K562 (cell line): Measurements from ENCODE around the gene MEGF11. TPM values are rescaled to one million over a fixed set of nuclear protein-coding genes. Genes with fewer than 3 reads are reported as not detected.
A peak's percentile ranks its signal among the peaks of the same experiment; 100 is the strongest.

Source experiments
- ATAC-seq: fragments of 200-7000 bp; cut with Tn5 transposase; 3 replicates; pipeline ENCODE4 v1.9.1; 2020; ENCODE audit warnings: moderate library complexity
- BruUV-seq: library from RNA; stranded (reverse); fragments of 400-500 nt; replicated peaks from 2 replicates; lab custom pipeline; 2021; lab: Mats Ljungman, UMichigan
- CTCF ChIA-PET: fragments of 300-600 bp; formaldehyde crosslinking; extraction: SDS; loops from one replicate; lab custom pipeline; 2021; ENCODE audit warnings: low intra/inter-chr PET ratio; lab: Yijun Ruan, JAX
- POLR2A ChIA-PET: fragments of 300-600, 350-650 bp; sonication (Branson Sonifier 250); formaldehyde crosslinking; extraction: SDS; loops from one replicate; lab custom pipeline; 2021; ENCODE audit warnings: antibody characterized with exemption, inconsistent platforms; lab: Yijun Ruan, JAX
- DNase-seq, 4 experiments: peaks; one replicate each; pipeline versions ENCODE4 v3.0.0 to v3.0.0-alpha.2; 2011 to 2018; ENCODE audit warnings: low spot score in 3 of 4, mixed read lengths in 3 of 4; ENCODE audit errors: extremely low read depth in 1 of 4
- FAIRE-seq: peaks from 2 replicates; lab custom pipeline; 2011; peaks lifted over from hg19 to GRCh38; lab: Jason Lieb, UNC
- H2AFZ ChIP-seq: 2 replicates; pipeline ENCODE4 v1.6.0; 2011; ENCODE audit warnings: low read depth, low read length, control low read depth, inconsistent platforms
- H3K27ac ChIP-seq: fragments of 200-600 bp; 3 replicates; pipeline ENCODE4 v1.8.0; 2011; ENCODE audit warnings: low read depth, mild to moderate bottlenecking, control low read depth, inconsistent platforms, low read length, moderate library complexity, mixed read lengths; ENCODE audit errors: extremely low read depth
- H3K27me3 ChIP-seq, 2 experiments: fragments of 300-600 bp in 1 of 2; 2 replicates in 1 of 2; 3 replicates in 1 of 2; pipeline versions ENCODE4 v1.6.0 to v1.8.0; 2011; ENCODE audit warnings: inconsistent platforms in 2 of 2, low read length in 2 of 2, mild to moderate bottlenecking in 1 of 2, mixed read lengths in 1 of 2, moderate library complexity in 1 of 2; ENCODE audit not compliant: control insufficient read depth in 2 of 2, insufficient read depth in 2 of 2
- H3K36me3 ChIP-seq: fragments of 300-600 bp; 3 replicates; pipeline ENCODE4 v1.8.0; 2011; ENCODE audit warnings: mild to moderate bottlenecking, low read length, inconsistent platforms; ENCODE audit not compliant: control insufficient read depth, insufficient read depth
- H3K4me1 ChIP-seq, 2 experiments: fragments of 200-600 bp in 1 of 2; replicated peaks in 1 of 2; 2 replicates in 1 of 2; 3 replicates in 1 of 2; pipeline versions ENCODE4 v1.5.1 to v1.8.0; 2011; ENCODE audit warnings: inconsistent platforms in 2 of 2, low read length in 2 of 2, mild to moderate bottlenecking in 1 of 2, mixed read lengths in 1 of 2, moderate library complexity in 1 of 2; ENCODE audit not compliant: control insufficient read depth in 2 of 2, insufficient read depth in 2 of 2
- H3K4me2 ChIP-seq: 2 replicates; pipeline ENCODE4 v1.6.1; 2011; ENCODE audit warnings: low read length, control low read depth, inconsistent platforms, mixed read lengths; ENCODE audit not compliant: insufficient read depth
- H3K4me3 ChIP-seq: fragments of 200-600 bp; sonication (generic), shearing (Covaris generic); 2 replicates; pipeline ENCODE4 v1.5.1; 2016; ENCODE audit warnings: control low read depth, inconsistent platforms
- H3K79me2 ChIP-seq: fragments of 200-600 bp; 3 replicates; pipeline ENCODE4 v1.8.0; 2011; ENCODE audit warnings: low read length, inconsistent platforms; ENCODE audit not compliant: control insufficient read depth, insufficient read depth
- H3K9ac ChIP-seq, 2 experiments: 2 replicates each; pipeline versions ENCODE4 v1.6.0 to v1.6.1; 2011; ENCODE audit warnings: low read depth in 2 of 2, low read length in 2 of 2, control low read depth in 1 of 2, inconsistent platforms in 1 of 2, mild to moderate bottlenecking in 1 of 2, mixed read lengths in 1 of 2; ENCODE audit not compliant: insufficient read depth in 1 of 2
- H3K9me1 ChIP-seq: one replicate; pipeline ENCODE4 v1.6.0; 2011; ENCODE audit warnings: inconsistent platforms, mild to moderate bottlenecking, low read length, moderate library complexity; ENCODE audit not compliant: control insufficient read depth, insufficient read depth
- H3K9me3 ChIP-seq: replicated peaks from 2 replicates; pipeline ENCODE4 v1.5.1; 2011; ENCODE audit warnings: low read depth, low read length, inconsistent platforms; ENCODE audit not compliant: control insufficient read depth, insufficient read depth
- H4K20me1 ChIP-seq: replicated peaks from 2 replicates; pipeline ENCODE4 v1.6.1; 2011; ENCODE audit warnings: low read length, inconsistent platforms, mixed read lengths; ENCODE audit not compliant: control insufficient read depth, insufficient read depth
- BRF1 ChIP-seq: IDR thresholded peaks from 3 replicates; pipeline ENCODE4 v1.6.1; 2011; ENCODE audit warnings: borderline replicate concordance, mild to moderate bottlenecking; ENCODE audit not compliant: insufficient read length; ENCODE audit errors: extremely low read depth
- FIP1L1 ChIP-seq: fragments of 200-400 bp; formaldehyde crosslinking; IDR thresholded peaks from 2 replicates; pipeline ENCODE4 v1.6.1; 2018; ENCODE audit warnings: mild to moderate bottlenecking, low read depth, low read length; ENCODE audit not compliant: poor library complexity, severe bottlenecking
- FOS ChIP-seq: IDR thresholded peaks from 3 replicates; pipeline ENCODE4 v1.6.1; 2011; ENCODE audit not compliant: insufficient read length; ENCODE audit errors: extremely low read depth
- KDM2B ChIP-seq: fragments of 250-450 bp; sonication (Bioruptor Pico); IDR thresholded peaks from 2 replicates; pipeline ENCODE4 v1.8.0; 2021; ENCODE audit warnings: mild to moderate bottlenecking, moderate library complexity
- NFYB ChIP-seq: IDR thresholded peaks from 2 replicates; pipeline ENCODE4 v1.6.1; 2011; ENCODE audit warnings: mild to moderate bottlenecking, moderate library complexity; ENCODE audit not compliant: insufficient read length; ENCODE audit errors: extremely low read depth
- RAD21 ChIP-seq, 2 experiments: fragments of 250-450 bp in 1 of 2; fragments of 450-650 bp in 1 of 2; sonication (Bioruptor Pico) in 1 of 2; formaldehyde crosslinking in 1 of 2; IDR thresholded peaks in 1 of 2; conservative IDR thresholded peaks in 1 of 2; 2 replicates each; pipeline versions ENCODE4 v1.4.0 to v1.8.0; 2020 to 2022; ENCODE audit warnings: mild to moderate bottlenecking in 2 of 2, moderate library complexity in 1 of 2
- RAD51 ChIP-seq: fragments of 450-650 bp; IDR thresholded peaks from 2 replicates; pipeline ENCODE4 v1.7.1; 2016; ENCODE audit warnings: low read depth, mild to moderate bottlenecking, borderline replicate concordance
- RBFOX2 ChIP-seq: fragments of 200-400 bp; formaldehyde crosslinking; IDR thresholded peaks from 2 replicates; pipeline ENCODE4 v1.6.1; 2017; ENCODE audit warnings: low read depth, mild to moderate bottlenecking, low read length, moderate library complexity
- RBM25 ChIP-seq: fragments of 200-400 bp; formaldehyde crosslinking; IDR thresholded peaks from 2 replicates; pipeline ENCODE4 v1.6.1; 2018; ENCODE audit warnings: low read length, low read depth, moderate library complexity; ENCODE audit not compliant: severe bottlenecking
- USF1 ChIP-seq: sonication (generic); formaldehyde crosslinking; IDR thresholded peaks from 2 replicates; pipeline ENCODE4 v1.9.0; 2022; ENCODE audit warnings: mild to moderate bottlenecking, missing genetic modification reagents
- USF2 ChIP-seq: sonication (generic); formaldehyde crosslinking; IDR thresholded peaks from 2 replicates; pipeline ENCODE4 v1.5.0; 2020; ENCODE audit warnings: missing genetic modification reagents
- XRCC3 ChIP-seq: fragments of 450-650 bp; IDR thresholded peaks from 2 replicates; pipeline ENCODE4 v1.6.1; 2017; ENCODE audit warnings: mild to moderate bottlenecking, moderate library complexity
- ZNF274 ChIP-seq: IDR thresholded peaks from 2 replicates; pipeline ENCODE4 v1.6.1; 2011; ENCODE audit warnings: low read depth, mild to moderate bottlenecking, low read length, moderate library complexity, borderline replicate concordance
- ZNF444 ChIP-seq: fragments of 250-450 bp; sonication (Bioruptor Pico); IDR thresholded peaks from 2 replicates; pipeline ENCODE4 v1.4.0; 2020; ENCODE audit warnings: mild to moderate bottlenecking, moderate library complexity
- ZNF695 ChIP-seq: fragments of 450-650 bp; formaldehyde crosslinking; IDR thresholded peaks from 2 replicates; pipeline ENCODE4 v1.4.0; 2020; ENCODE audit warnings: mild to moderate bottlenecking, moderate library complexity
- WGBS: fragments of 100-300 bp; shearing (Covaris generic); methylation state at CpG from one replicate; pipeline ENCODE4 v1.1.6; 2016; ENCODE audit warnings: low coverage, mixed read lengths; ENCODE audit not compliant: insufficient coverage; ENCODE audit errors: missing lambda C conversion rate; 5-methylcytosine and 5-hydroxymethylcytosine counted together
- in situ Hi-C: fragments of 300-500 bp; cut with MboI; formaldehyde crosslinking; loops from 4 replicates; pipeline ENCODE4 v1.15.0; 2018; ENCODE audit warnings: inconsistent platforms, mixed read lengths
- intact Hi-C: fragments of 100-400 bp; cut with micrococcal nuclease; formaldehyde crosslinking; loops from 2 replicates; pipeline ENCODE4 v1.14.2; 2022
- polyA plus RNA-seq, 8 experiments: library from polyadenylated mRNA; depleted of rRNA in 4 of 8; stranded (reverse) in 5 of 8; unstranded in 3 of 8; fragments of >200 nt; fragmentation: Nextera tagmentation in 2 of 8; fragmentation: Illumina TruSeq in 1 of 8; extraction: Ambion mirVana in 2 of 8; extraction: Trizol in 1 of 8; gene quantifications; 2 replicates each; pipeline versions ENCODE4 v1.2.1 to v1.2.3, GENCODE V29; 2011 to 2014; ENCODE audit warnings: inconsistent platforms in 1 of 8, missing spikeins in 1 of 8
- total RNA-seq, 7 experiments: library from RNA; depleted of rRNA in 6 of 7; stranded (reverse); fragments of >200 nt in 6 of 7; fragmentation: Illumina TruSeq in 2 of 7; extraction: Trizol in 2 of 7; gene quantifications; 2 replicates each; pipeline versions ENCODE4 v1.2.1 to v1.2.3, GENCODE V29; 2011 to 2021; ENCODE audit warnings: low replicate concordance in 1 of 7

MEGF11 gene
- total and polyA plus RNA-seq, 9 of the 15 experiments (the other 6 are each of a cell fraction or from before 2014, with no cell fraction given): 0.06 to 0.23 (median 0.20) TPM; not detected in 6

GRCh38 chr15:66019826-66020398 is 233.6 kb downstream of the MEGF11 start:
- no peak overlapping the region for H3K9ac ChIP-seq
- CTCF ChIA-PET: no interaction called here
- no TSS peak for BruUV-seq
- H3K27me3 ChIP-seq: peaks cover 6 to 40% of the 10 kb centered on the region in 2 experiments; a peak in 4 of 5 replicates
- peak; percentile 81 for ATAC-seq
- in situ Hi-C loops: no loop called here
- H3K4me2 ChIP-seq: peak overlapping the region; percentile 29; the same call in 1 of the 2 replicates
- FAIRE-seq: peak; percentile 51
- no peaks in the 10 kb centered on the region for H3K9me3 ChIP-seq
- POLR2A ChIA-PET: no interaction called here
- H4K20me1 ChIP-seq: no peaks in the 10 kb centered on the region
- no peaks in the 10 kb centered on the region for H3K36me3 ChIP-seq
- H3K27ac ChIP-seq: no peak overlapping the region
- TF ChIP-seq USF2 (peak; percentile 90), NFYB (peak; percentile 85), RAD21 (CRISPR knock-in tag; conservative IDR thresholded peaks at IDR 0.05 in 1 of 2, IDR thresholded peaks at IDR 0.05 in 1 of 2) (no peak), USF1 (peak; percentile 87), XRCC3 (no peak), RBM25 (peak; percentile 11), RBFOX2 (no peak), KDM2B (CRISPR knock-in tag) (no peak), ZNF695 (CRISPR knock-in tag) (no peak), ZNF274 (no peak), FIP1L1 (no peak), ZNF444 (no peak), RAD51 (peak; percentile 71), FOS (peak; percentile 17), BRF1 (no peak)
- TF ChIP-seq, all 486 proteins: peak for 6
- WGBS: 9% methylated on average over 9 of the region's 10 CpGs
- intact Hi-C loops: no loop called here
- no peaks in the 10 kb centered on the region for H3K9me1 ChIP-seq
- H2AFZ ChIP-seq: peak overlapping the region; percentile 56
- H3K79me2 ChIP-seq: no peaks in the 10 kb centered on the region
- H3K4me3 ChIP-seq: no peak overlapping the region
- H3K4me1 ChIP-seq: no peaks in the 10 kb centered on the region; a peak in 1 of 5 replicates
- DNase-seq: peak; percentile 12 to 65 (median 56)
